PC-3 (cell line): ENCODE measurements around the gene ANKZF1. TPM values are rescaled to one million over a fixed set of nuclear protein-coding genes. Genes with fewer than 3 reads are reported as not detected.
A peak's percentile ranks its signal among the peaks of the same experiment; 100 is the strongest.

ENCODE experiments used
- ATAC-seq: fragments of 200-7000 bp; cut with Tn5 transposase; 2 replicates; pipeline ENCODE4 v1.9.1; 2020; ENCODE audit warnings: mild to moderate bottlenecking, moderate library complexity
- Bru-seq: library from RNA; stranded (reverse); fragments of 400-500 nt; gene quantifications from one replicate; lab custom pipeline; 2021; lab: Mats Ljungman, UMichigan
- BruChase-seq, 2 experiments: library from RNA; stranded (reverse); fragments of 400-500 nt; gene quantifications; one replicate each; lab custom pipeline; 2021; lab: Mats Ljungman, UMichigan
- BruUV-seq: library from RNA; stranded (reverse); fragments of 400-500 nt; replicated peaks from 2 replicates; lab custom pipeline; 2021; lab: Mats Ljungman, UMichigan
- CTCF ChIA-PET: fragments of 300-600 bp; sonication (Branson Sonifier 250); formaldehyde crosslinking; loops from one replicate; lab custom pipeline; 2022; ENCODE audit warnings: antibody characterized with exemption; lab: Charles Lee
- POLR2A ChIA-PET: fragments of 300-600 bp; sonication (Branson Sonifier 250); formaldehyde crosslinking; loops from one replicate; lab custom pipeline; 2022; ENCODE audit warnings: antibody characterized with exemption; ENCODE audit not compliant: unreplicated experiment; lab: Charles Lee
- DNase-seq: peaks from one replicate; pipeline ENCODE4 v3.0.0-alpha.2; 2015
- H2AFZ ChIP-seq: fragments of 300-600 bp; sonication (generic); 2 replicates; pipeline ENCODE4 v1.6.0; 2016; ENCODE audit warnings: antibody characterized with exemption, low read length
- H3F3A ChIP-seq: fragments of 300-600 bp; sonication (generic); one replicate; pipeline ENCODE4 v1.6.0; 2017; ENCODE audit warnings: antibody characterized with exemption, low read length, control low read depth, mild to moderate bottlenecking; ENCODE audit not compliant: unreplicated experiment
- H3K27ac ChIP-seq: fragments of 300-600 bp; sonication (generic); 2 replicates; pipeline ENCODE4 v1.5.1; 2016; ENCODE audit warnings: mild to moderate bottlenecking, low read length
- H3K27me3 ChIP-seq: fragments of 300-600 bp; sonication (generic); 2 replicates; pipeline ENCODE4 v1.6.1; 2016; ENCODE audit warnings: low read length, mixed read lengths
- H3K36me3 ChIP-seq: fragments of 300-600 bp; sonication (generic); 2 replicates; pipeline ENCODE4 v1.6.1; 2016; ENCODE audit warnings: low read depth, mixed run types, low read length, mixed read lengths
- H3K4me1 ChIP-seq: fragments of 300-600 bp; sonication (generic); 2 replicates; pipeline ENCODE4 v1.5.1; 2016; ENCODE audit warnings: low read length; ENCODE audit not compliant: insufficient read depth
- H3K4me2 ChIP-seq: fragments of 300-600 bp; sonication (generic); 2 replicates; pipeline ENCODE4 v1.6.0; 2016; ENCODE audit warnings: low read length
- H3K4me3 ChIP-seq: fragments of 300-600 bp; sonication (generic); 2 replicates; pipeline ENCODE4 v1.5.1; 2016; ENCODE audit warnings: mild to moderate bottlenecking, low read length, mixed read lengths
- H3K79me2 ChIP-seq: fragments of 300-600 bp; sonication (generic); 2 replicates; pipeline ENCODE4 v1.6.1; 2017; ENCODE audit warnings: low read length, mixed read lengths
- H3K9ac ChIP-seq: fragments of 300-600 bp; sonication (generic); 2 replicates; pipeline ENCODE4 v1.6.0; 2016; ENCODE audit warnings: mild to moderate bottlenecking, low read length
- H3K9me2 ChIP-seq: fragments of 300-600 bp; sonication (generic); replicated peaks from 2 replicates; pipeline ENCODE4 v1.6.1; 2016; ENCODE audit warnings: mixed run types, low read length, mixed read lengths
- H3K9me3 ChIP-seq: fragments of 300-600 bp; sonication (generic); 2 replicates; pipeline ENCODE4 v1.6.1; 2016; ENCODE audit warnings: low read length, mixed read lengths
- H4K20me1 ChIP-seq: fragments of 300-600 bp; sonication (generic); 2 replicates; pipeline ENCODE4 v1.6.1; 2016; ENCODE audit warnings: low read length, mixed read lengths
- CTCF ChIP-seq: fragments of 300-600 bp; sonication (generic); conservative IDR thresholded peaks from 2 replicates; pipeline ENCODE4 v1.5.1; 2017; ENCODE audit warnings: antibody characterized with exemption, low read depth, mild to moderate bottlenecking, low read length
- EZH2 ChIP-seq: fragments of 300-600 bp; sonication (generic); IDR thresholded peaks from one replicate; pipeline ENCODE4 v1.6.1; 2017; ENCODE audit warnings: antibody characterized with exemption, mild to moderate bottlenecking, low read length; ENCODE audit not compliant: unreplicated experiment
- EZH2phosphoT487 ChIP-seq: fragments of 300-600 bp; sonication (generic); IDR thresholded peaks from 2 replicates; pipeline ENCODE4 v1.6.1; 2018; ENCODE audit warnings: mild to moderate bottlenecking, antibody characterized with exemption, low read length, borderline replicate concordance
- intact Hi-C: fragments of 100-400 bp; cut with micrococcal nuclease; formaldehyde crosslinking; loops from 2 replicates; pipeline ENCODE4 v1.9.0; 2023
- long read RNA-seq: library from polyadenylated mRNA; unstranded; transcript quantifications from one replicate; pipeline ENCODE4 v2.0.0, GENCODE V29; 2021; ENCODE audit not compliant: unreplicated experiment
- total RNA-seq: library from RNA; depleted of rRNA; stranded (reverse); fragments of >200 nt; gene quantifications from 2 replicates; pipeline ENCODE4 v1.2.3, GENCODE V29; 2014; rRNA removed

ANKZF1 gene, protein sequence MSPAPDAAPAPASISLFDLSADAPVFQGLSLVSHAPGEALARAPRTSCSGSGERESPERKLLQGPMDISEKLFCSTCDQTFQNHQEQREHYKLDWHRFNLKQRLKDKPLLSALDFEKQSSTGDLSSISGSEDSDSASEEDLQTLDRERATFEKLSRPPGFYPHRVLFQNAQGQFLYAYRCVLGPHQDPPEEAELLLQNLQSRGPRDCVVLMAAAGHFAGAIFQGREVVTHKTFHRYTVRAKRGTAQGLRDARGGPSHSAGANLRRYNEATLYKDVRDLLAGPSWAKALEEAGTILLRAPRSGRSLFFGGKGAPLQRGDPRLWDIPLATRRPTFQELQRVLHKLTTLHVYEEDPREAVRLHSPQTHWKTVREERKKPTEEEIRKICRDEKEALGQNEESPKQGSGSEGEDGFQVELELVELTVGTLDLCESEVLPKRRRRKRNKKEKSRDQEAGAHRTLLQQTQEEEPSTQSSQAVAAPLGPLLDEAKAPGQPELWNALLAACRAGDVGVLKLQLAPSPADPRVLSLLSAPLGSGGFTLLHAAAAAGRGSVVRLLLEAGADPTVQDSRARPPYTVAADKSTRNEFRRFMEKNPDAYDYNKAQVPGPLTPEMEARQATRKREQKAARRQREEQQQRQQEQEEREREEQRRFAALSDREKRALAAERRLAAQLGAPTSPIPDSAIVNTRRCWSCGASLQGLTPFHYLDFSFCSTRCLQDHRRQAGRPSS
- total RNA-seq, result 67.9 and 78.5 TPM in 2 replicates
- Bru-seq, nascent RNA, result percentile 88 among the genes with signal in this experiment
- percentile 91 among the genes with signal in this experiment for BruChase-seq, experiment 1, labeled RNA remaining after a 6-hour chase
- percentile 94 among the genes with signal in this experiment for BruChase-seq, experiment 2, labeled RNA remaining after a 2-hour chase
- long read RNA-seq, transcript ANKZF1-211 (11 exons, 3,245 nt), result minor isoform, 6 of 158 reads
- long read RNA-seq, transcript ANKZF1-201 (14 exons, 2,579 nt), result major isoform, 37 of 158 reads
- long read RNA-seq, partial matches to known transcripts, result 34 of 158 reads
- long read RNA-seq, other reads (novel, unspliced or antisense), result 77 of 158 reads

GRCh38 chr2:219229305-219230058 lies at the start of gene ANKZF1, which contains the start of gene ATG9A:
TSS of gene ANKZF1 (plus strand) at chr2:219229806. CDS start at chr2:219230258, 452 bp downstream.
TSS of gene ATG9A (minus strand) at chr2:219229636. CDS start at chr2:219228024, 1,612 bp downstream.
- no TSS peak for BruUV-seq
- ChIA-PET CTCF (interaction anchor here (0.6 to 0.7 kb wide), 2 partner anchors 20 to 23 kb away, joined by 3 to 6 read pairs; partner anchors contain the start of gene ZFAND2B), POLR2A (interaction anchor here (0.6 to 1.2 kb wide), 5 partner anchors 9 to 66 kb away, joined by 3 to 6 read pairs (median 4); partner anchors contain the start of gene ZFAND2B)
- peak within 1 kb of the TSS; percentile 100 for H3K4me2 ChIP-seq
- ATAC-seq (peak; percentile 97), DNase-seq (peak; percentile 99)
- TF ChIP-seq CTCF, result no peak
- TF ChIP-seq EZH2, result no peak
- TF ChIP-seq EZH2phosphoT487, result no peak
- H3K27me3 ChIP-seq, result no peaks in the 10 kb centered on the region
- peaks cover 19% of the 10 kb centered on the region for H3K36me3 ChIP-seq
- H2AFZ ChIP-seq, result peak within 1 kb of the TSS; percentile 89
- H3K4me3 ChIP-seq, result peak within 1 kb of the TSS; percentile 74
- peak within 1 kb of the TSS; percentile 54 for H3K27ac ChIP-seq
- H3K4me1 ChIP-seq, result peaks cover 17% of the 10 kb centered on the region
- H4K20me1 ChIP-seq, result no peaks in the 10 kb centered on the region
- peaks cover 51% of the 10 kb centered on the region for H3K79me2 ChIP-seq
- no peaks in the 10 kb centered on the region for H3K9me2 ChIP-seq
- H3K9me3 ChIP-seq, result no peaks in the 10 kb centered on the region
- H3F3A ChIP-seq, result peaks cover 4% of the 10 kb centered on the region
- intact Hi-C loops, result loop anchor here (1.0 kb wide), 1 partner anchor 20 kb away; no protein-coding TSS in a partner anchor
- H3K9ac ChIP-seq, result peak within 1 kb of the TSS; percentile 86

DNA sequence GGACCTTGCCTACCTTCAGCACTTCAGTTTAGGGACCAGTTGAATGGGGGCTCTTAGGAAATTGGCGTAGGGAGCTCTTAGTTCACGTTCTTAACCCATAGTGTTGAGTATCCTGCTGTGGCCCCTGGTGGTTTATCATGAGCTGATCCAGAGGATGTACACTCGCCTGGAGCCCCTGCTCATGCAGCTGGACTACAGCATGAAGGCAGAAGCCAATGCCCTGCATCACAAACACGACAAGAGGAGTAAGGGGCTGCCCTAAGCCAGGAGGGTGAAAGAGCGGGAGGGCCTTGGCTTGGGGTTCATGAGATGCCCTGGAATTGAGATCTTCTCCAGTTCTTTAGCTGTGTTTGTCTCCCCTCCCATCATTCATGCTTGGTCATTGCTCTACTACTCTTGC lies 48.6 kb upstream of the ANKZF1 start:
- DNase-seq (no peak), ATAC-seq (no peak)
- intact Hi-C loops, result no loop called here
- Histone ChIP-seq H3K9me2 (no peaks in the 10 kb centered on the region), H3K4me3 (no peak overlapping the region), H3K9ac (no peak overlapping the region), H3K27me3 (no peaks in the 10 kb centered on the region), H3F3A (peaks cover 5% of the 10 kb centered on the region), H2AFZ (no peak overlapping the region), H3K79me2 (peaks cover 32% of the 10 kb centered on the region), H3K36me3 (peaks cover 16% of the 10 kb centered on the region; the same call in 1 of the 2 replicates), H3K9me3 (no peaks in the 10 kb centered on the region), H4K20me1 (peaks cover 4% of the 10 kb centered on the region; the same call in 1 of the 2 replicates), H3K27ac (no peak overlapping the region), H3K4me2 (no peak overlapping the region), H3K4me1 (peaks cover 17% of the 10 kb centered on the region)
- CTCF ChIA-PET, result no interaction called here
- BruUV-seq, result no TSS peak
- POLR2A ChIA-PET, result no interaction called here
- no peak for TF ChIP-seq CTCF
- TF ChIP-seq EZH2phosphoT487, result no peak
- no peak for TF ChIP-seq EZH2
